Stimulated activated CD4-positive, alpha-beta T cell treated with anti-CD3 and anti-CD28 coated beads, Interleukin-15, amount 100 ng/mL, for 1 hour (primary cell): ENCODE measurements around the gene TXN2.
"Not testable (repeated sequence)": the region's sequence is repeated elsewhere in the genome, so short reads cannot be mapped to it uniquely, and the experiment has no call there.

Experiments used
- DNase-seq, 2 donors: peaks; one replicate each; pipeline ENCODE4 v3.0.0-alpha.2; 2020; ENCODE audit warnings: low read depth in 1 of 2, low spot score in 1 of 2

TXN2 gene

DNA sequence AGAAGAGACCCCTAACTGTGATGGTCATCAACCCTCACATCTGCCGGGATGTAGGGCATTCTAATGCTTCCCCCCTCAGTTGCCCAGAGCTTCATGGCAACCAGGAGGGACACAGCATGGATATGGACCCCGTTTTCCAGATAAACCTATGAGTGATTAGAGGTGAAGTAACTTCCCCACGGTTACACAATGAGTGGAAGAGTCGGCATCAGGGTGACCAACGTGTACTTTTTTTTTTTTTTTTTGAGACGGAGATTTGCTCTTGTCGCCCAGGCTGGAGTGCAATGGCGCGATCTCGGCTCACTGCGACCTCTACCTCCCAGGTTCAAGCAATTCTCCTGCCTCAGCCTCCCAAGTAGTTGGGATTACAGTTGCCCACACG is 25.0 kb downstream of the TXN2 start:
- no peak for DNase-seq

DNA sequence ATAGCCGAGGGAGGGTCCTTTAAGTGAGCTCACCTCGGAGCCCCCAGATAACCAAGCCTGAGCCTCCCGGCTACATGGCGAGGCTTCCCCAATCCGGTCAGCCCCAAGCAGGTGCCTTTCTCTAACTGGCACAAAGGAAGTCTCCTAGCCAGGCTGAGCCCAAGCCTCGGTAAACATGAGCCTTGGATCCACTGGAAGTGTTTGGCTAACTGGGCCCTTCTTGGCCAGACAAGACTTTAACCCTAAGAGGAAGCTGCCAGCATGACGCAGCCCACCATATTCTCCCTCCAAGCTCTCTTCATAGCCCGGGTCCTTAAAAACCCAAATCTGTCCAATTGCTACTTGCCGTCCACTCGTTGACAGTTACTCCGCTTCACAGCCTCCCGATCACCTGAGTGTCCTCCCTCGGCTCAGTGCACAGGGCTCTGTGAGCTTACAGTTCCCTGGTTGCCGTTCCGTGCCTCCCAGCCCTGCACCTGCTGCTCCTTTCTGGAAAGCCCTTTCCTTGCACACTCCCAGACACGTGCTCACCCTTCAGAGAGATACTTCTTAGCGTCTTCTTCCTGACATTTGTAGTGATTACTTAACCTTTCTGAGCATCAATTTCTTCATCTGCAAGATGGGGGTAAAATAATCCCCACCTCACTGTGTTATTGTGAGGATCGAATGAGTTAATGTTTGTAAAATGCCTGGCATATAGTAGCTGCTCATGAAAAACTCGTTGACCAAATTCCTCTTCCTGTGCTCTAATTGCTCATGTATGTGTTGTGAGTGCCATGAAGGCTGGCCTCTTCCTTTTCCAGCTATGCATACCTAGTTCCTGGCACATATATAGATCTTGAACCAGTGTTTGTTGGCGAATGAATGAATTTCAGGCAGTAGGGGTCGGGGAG is 25.6 kb downstream of the TXN2 start:
- no peak for DNase-seq

DNA sequence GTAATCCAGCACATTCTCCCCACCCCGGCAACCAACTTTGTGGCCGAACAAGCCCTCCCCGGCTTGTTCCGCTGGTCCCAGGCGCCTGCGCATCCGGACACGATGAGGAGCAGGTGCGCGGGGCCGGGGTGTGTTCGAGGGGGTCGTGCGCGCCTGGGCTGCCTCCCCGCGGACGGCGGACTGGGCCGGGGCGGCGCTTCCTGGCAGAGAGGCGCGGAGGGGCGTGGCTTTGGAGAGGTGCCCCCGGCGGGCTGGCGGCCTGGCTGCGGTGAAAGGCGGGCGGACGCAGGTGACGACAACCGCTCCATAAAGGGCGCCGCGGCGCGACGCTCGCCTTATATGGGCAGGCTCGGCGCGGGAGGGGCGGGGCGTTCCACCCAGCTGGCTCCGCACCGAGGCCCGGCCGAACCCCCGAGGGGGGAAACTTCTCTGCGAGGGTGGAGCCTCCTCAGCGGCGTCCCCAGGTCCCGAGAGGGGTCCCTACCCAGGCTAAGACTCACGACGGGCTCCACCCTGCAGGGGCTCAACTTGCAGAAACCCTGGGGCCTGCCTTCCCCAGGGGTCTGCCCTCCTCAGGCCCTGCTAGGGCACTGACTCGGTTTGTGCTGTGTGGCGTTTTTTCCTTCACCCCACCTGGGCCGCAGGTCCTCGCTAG is 26.4 kb downstream of the TXN2 start:
- peak; percentile 91 to 94 for DNase-seq

DNA sequence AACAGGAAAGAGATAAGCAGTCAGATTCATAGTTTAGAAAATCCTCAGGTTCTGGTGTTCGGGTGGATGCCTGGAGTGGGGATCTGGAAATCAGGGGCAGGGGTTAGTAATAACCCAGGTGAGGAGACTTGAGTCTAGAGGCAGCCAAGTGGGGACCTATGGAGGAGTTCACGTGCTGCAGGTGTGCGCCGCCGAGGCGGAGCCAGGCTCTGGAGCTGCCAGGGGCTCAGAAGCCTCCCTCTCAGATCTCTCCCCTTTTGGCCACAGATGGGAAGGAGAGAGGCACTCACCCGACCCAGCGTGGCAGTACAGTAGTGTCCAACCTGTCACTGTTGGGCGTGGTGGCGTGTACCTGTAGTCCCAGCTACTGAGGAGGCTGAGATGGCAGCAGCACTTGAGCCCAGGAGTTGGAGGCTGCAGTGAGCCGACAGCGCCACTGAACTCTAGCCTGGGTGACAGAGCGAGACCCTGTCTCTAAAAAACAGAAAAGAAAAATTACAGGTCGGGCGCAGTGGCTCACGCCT is 27.5 kb downstream of the TXN2 start:
- no peak for DNase-seq

DNA sequence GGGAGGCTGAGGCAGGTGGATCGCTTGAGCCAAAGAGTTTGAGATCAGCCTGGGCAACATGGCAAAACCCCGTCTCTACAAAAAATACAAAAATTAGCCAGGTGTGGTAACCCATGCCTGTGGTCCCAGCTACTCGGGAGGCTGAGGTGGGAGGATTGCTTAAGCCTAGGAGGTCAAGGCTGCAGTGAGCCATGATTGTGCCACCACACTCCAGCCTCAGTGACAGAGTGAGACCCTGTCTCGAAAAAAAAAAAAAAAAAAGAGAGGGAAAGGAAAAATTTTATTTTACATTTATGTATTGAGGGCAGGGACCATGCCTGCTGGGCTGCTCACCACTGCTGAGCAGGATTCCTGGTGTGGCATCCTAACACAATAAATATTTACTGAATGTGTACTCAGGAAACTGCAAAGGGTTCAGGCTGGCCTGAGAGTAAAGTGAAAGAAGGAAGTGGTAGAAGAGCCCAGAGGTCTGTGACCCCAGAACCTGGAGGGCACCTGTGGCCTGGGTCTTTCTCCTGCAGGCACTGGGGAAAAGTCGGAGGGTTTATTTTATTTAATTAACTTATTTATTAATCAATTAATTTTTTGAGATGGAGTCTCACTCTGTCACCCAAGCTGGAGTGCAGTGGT is 28.3 kb downstream of the TXN2 start:
- not testable (repeated sequence) for DNase-seq

DNA sequence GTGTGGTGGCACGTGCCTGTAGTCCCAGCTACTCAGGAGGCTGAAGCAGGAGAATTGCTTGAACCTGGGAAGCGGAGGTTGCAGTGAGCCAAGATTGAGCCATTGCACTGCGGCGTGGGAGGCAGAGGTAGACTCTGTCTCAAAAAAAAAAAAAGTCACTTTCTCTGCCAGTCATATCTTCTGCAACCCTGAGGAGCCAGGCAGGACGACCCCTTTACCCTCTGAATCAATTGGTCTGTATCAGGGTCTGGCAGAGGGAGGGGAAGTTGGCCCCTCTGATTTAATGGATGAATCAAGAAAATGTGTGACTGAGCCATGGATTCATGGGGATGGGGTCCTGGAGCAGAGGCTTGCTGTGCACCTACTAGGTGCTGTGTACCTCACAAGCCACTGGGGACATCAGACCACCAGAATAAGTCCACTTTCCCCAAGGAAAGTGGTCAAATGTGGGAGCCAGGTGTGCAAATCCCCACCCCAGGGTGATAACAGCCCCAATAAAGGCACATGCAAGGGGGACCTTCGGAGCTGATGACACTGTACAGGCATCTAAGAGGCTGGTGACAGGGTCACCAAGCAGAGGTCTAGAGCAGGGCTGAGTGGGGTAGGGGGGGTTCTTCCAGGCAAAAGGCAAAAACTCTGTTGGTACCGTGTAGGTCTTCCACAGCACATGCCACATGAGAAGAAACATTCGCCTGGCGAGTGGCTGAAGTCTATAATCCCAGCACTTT is 29.0 kb downstream of the TXN2 start:
- DNase-seq: no peak

DNA sequence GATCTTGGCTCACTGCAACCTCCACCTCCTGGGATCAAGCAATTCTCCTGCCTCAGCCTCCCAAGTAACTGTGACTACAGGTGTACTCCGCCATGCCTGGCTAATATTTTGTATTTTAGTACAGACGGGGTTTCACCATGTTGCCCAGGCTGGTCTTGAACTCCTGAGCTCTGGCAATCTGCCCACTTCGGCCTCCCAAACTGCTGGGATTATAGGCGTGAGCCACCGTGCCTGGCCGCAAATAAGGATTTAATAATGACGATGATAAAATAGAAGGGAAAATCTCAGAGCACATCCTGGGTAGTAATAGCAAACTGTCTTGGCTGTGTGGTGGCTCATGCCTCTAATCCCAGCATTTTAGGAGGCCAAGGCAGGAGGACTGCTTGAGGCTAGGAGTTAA is 30.5 kb downstream of the TXN2 start:
- DNase-seq: not testable (repeated sequence)

DNA sequence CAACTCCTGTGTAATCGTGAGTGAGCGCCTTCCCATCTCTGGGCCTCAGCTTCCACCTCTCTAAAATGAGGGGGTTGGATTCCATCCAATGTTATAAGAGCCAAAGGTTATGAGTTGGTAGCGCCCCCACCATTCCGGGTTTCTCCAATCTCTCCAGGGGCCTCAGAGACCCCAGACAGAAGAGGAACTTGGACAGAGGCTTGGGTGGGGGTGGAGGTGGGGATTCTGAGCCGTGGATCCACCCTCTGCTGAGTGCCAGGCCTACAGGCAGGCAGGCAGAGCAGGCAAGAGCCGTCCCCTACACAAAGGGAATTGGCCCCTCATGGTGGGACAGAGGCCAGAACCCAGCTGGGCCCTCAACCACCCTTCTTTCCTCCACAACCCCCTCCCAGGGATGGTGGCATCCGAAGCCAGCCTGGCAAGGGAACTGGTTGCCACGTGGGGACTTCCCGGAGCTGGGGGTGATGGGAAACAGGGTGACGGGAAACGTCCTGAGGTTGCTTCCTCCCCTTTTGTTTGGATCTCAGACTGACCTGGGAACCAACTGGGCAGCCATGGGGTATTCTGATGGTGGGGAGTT is 31.8 kb downstream of the TXN2 start:
- no peak for DNase-seq

DNA sequence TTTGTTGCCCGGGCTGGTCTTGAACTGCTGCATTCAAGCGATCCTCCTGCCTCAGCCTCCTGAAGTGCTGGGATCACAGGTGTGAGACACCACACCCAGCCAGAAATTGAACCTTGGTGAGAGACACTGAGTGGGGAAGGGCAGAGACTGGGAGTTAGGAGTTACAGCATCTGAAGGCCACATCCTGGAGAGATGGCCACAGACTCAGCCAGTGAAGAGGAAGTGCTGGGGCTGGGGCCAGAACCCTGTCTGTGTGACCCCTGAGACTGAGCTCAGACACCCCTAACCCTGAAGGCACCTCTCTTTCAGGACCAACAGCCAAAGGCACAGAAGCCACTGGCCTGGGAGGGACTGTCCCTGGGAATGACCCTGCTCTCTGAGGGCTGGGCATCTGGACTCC is 33.8 kb downstream of the TXN2 start:
- DNase-seq: no peak

DNA sequence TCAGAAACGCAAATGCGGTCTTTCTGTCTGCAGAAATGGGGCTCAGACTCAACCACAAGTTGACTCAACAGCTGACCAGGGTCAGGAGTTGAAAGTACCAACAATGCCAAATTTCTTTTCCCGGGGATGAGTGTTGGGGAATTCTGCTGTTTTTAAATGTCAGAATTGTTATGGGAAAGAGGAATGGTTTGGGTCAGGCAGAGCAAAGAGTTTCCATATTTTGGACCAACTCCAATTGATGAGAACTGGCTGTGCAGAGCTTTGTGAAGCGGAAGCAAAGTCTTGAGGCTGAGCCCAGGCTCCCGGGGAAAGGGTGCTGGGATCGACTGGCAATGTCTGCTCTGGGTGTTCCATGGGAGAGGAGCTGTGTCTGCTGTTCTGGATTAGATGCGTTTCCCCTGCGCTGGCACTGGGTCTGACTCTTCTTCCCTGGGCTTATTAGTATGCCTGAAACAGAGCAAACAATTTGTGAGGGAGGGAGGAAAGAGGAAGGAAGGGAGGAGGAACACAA is 36.2 kb downstream of the TXN2 start:
- no peak for DNase-seq

DNA sequence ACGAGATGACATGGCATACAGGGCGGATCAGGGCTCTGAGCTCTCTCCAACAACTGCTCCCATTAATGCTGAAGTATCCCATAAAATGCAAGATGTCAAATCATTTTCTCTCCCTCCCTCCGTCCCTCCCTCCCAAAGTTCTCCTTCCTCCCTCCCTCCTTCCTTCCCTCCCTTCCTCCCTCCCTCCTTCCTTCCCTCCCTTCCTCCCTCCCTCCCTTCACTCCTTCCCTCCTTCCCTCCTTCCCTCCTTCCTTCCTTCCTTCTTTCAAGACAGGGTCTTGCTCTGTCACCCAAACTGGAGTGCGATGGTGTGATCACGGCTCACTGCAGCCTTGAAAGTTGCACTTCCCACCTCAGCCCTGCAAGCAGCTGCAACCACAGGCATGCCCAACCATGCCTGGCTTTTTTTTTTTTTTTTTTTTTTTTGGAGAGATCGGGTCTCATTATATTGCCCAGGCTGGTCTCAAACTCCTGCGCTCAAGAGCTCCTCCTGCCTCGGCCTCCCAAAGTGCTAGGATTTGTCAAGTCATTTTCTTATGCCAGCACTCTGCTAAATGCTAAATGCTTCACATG is 38.2 kb downstream of the TXN2 start:
- no peak for DNase-seq

DNA sequence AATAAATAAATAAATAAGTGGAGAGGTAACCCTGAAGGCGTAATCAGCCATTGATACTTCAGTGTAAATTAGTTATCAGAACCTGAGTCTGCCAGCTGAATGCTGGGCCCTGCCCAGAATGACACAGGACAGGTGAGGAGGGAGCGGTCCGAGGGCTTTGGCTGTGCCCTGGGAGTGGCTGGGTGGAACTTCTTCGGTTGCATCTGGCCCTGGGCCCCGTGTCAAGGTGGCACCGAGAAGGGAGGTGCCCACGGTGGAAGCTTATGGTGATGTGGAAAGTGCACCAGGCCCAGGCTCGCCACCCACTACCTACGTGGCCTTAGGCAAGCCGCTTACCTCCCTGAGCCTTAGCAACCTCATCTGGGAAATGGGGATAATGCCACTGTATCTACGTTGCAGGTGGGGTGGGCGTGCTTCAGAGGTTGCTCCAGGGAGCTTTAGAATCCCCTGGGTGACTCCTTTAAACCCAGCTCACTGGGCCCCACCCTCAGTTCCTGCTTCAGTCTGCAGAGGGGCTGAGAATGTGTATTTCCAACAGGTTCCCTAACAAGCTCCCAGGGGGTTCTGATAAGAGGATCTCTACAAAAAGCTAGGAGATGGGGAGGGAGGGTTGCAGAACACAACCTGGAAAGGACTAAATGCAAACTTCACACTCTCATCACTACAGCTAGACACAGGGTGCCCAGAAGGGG is 38.8 kb downstream of the TXN2 start:
- no peak for DNase-seq

DNA sequence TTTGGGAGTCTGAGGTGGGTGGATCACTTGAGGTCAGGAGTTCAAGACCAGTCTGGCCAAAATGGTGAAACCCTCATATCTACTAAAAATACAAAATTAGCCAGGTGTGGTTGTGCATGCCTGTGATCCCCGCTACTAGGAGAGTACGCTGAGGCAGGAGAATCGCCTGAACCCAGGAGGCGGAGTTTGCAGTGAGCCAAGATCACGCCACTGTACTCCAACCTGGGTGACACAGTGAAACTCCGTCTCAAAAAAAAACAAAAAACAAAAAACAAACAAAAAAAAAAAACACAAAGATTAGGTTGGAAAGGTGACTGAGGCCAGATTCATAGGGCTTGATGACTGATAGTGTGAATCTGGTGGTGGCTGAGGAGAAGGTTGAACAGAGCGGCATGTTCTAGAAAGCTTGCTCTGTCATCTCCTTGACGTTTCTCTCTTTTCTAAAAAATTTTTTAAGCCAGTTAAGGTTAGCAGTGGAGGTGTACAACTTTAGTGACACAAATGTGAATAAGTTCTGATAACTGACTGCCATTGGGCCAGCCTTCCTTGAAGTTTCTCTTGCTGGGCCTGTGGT is 40.9 kb downstream of the TXN2 start:
- no peak for DNase-seq

DNA sequence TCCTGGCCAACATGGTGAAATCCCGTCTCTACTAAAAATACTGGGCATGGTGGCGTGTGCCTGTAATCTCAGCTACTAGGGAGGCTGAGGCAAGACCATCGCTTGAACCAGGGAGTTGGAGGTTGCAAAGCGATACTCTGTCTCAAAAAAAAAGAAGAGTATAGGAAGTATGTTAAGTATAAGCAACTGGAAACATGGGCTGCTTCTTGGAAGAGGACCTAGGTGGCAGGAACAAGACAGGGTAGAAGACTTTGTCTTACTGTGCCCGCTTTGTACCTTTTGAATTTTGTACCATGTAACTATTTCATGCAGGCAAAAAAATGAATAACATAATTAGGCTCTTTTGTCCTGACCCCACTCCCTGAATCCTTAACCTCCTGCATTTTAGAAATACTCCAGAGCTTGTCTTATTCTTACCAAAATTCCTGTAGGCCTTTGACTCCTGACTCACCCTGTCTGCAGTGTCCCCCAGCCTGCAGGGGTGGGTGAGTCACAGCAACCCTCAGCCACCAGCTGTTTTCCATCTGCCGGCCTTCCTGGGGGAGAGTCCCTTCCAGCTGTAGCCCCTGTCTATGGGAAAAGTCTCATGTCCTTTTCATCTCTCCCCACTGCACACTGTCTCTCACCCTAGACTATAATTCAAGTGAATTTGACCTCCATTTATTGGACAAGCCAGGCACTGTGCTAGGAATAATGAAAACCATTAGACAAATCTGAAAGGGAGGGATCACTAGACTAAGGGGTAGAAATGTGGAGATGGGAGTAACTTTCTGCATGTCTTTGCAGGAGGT is 41.8 kb downstream of the TXN2 start:
- DNase-seq: no peak

DNA sequence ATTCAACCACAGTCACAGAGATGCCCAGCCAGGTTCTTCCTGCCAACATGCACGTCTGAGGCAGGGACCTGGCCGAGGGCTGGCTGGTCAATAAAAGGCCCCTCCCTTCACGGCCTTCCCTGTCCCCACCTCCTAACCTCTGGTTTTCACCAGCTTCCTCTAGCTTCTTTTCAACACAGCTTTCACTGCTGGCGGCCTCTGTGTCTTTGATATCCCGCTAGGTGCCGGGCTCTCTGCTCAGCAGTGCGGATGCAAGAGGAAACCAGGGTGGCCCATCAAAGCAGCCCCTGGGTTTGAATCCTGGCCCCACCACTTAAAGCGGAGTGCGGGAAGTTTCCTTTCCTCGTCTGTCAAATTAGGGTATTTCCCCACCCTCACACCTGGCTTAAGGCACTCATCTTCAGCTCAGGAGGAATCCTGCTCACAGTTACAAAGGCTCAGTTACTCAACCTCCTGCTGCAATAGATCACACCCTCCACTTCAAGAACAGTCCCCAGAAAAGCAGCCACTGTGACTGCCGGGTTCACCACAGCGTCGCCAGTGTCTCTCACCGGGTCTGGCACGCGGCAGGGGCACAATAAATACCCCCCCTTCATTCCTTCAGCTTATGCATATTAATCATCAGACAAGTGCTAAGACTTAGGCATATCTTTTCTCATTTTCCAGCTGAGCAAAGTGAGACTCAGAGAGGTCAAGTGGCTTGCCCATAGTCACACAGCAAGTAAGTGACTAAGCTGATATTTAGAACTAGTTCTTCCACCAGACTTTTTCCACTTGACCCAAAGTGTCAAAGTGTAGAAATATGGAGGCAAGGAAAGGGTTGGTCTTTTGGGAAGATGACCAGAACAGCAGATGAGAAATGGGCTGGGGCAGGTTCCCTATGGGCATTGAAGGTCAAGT is 45.7 kb downstream of the TXN2 start:
- peak in 1 of 2 donors; percentile 37 for DNase-seq

DNA sequence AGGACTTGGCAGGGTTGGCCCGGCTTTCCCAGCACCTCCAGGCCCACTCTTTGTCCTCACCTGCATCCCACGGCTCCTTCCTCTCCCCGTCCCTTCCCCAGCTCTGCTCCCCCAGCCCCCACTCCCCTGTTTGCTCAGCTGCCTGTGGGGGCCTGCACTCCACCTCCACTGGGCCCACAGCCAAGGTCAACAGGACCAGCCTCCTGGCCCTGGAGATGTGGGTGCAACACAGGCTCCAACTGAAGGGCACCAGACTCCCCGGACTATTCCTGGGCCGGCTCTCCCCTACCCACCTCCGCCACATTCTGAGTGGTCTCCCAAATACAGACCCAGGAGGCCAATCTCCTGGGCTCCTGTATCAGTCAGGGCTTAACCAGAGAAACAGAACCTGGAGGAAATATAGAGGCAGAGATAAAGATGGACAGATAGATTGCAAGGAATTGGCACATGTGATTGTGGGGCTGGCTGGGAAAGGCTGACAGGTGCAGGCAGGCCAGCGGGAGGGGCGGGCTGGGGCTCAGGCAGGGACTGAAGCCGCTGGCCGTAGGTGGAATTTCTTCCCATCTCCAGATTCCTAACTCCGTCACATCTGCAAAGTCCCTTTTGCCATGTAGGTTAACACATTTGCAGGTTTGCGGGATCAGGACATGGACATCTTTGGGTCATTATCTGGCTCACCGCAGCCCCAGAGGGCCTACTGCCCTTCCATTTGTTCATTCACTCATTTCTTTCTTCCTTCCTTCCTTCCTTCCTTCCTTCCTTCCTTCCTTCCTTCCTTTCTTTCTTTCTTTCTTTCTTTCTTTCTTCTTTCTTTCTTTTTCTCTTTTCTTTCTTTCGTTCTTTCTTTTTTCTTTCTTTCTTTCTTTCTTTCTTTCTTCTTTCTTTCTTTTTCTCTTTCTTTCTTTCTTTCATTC is 47.9 kb downstream of the TXN2 start:
- no peak for DNase-seq
